ENCODE measurements around the gene PIGH. TPM values are rescaled to one million over a fixed set of nuclear protein-coding genes. Genes with fewer than 3 reads are reported as not detected.
A peak's percentile ranks its signal among the peaks of the same experiment; 100 is the strongest.

Gene PIGH
- total and polyA plus RNA-seq, 10 of the 15 experiments (the other 5 are each of a cell fraction or from before 2014, with no cell fraction given) = 15.5 to 46.6 (median 22.3) TPM

- in situ Hi-C loops (cut with MboI) (loop anchor here (10.0 kb wide), 1 partner anchor 116 kb away; the partner anchor contains the start of gene RDH12), intact Hi-C loops (cut with micrococcal nuclease; ENCODE audit: unreplicated experiment) (no loop called here)
- SMC1A ChIA-PET (ENCODE audit: uncharacterized antibody, unreplicated experiment) = interaction anchor here (1.2 to 12.1 kb wide), 5 partner anchors 8 to 114 kb away, joined by 3 to 206 read pairs (median 5); partner anchors contain the start of gene RDH12
- CTCF ChIA-PET = interaction anchor here (1.2 to 15.4 kb wide), 6 partner anchors 11 to 162 kb away, joined by 4 to 359 read pairs (median 4); partner anchors contain the start of genes PIGH and RDH12
- Histone ChIP-seq H3K9ac (ENCODE audit: control insufficient read depth, insufficient read depth, low read length) (no peak overlapping the region), H3K36me3 (ENCODE audit: control insufficient read depth in 2 of 2, insufficient read depth in 2 of 2, low read length in 1 of 2) (peaks cover 1 to 14% of the 10 kb centered on the region in 2 experiments), H3K4me3 (no peak overlapping the region), H3K4me1 (ENCODE audit: control insufficient read depth, insufficient read depth, low read length) (no peaks in the 10 kb centered on the region), H3K4me2 (ENCODE audit: control insufficient read depth, insufficient read depth) (no peak overlapping the region), H3K79me2 (ENCODE audit: control insufficient read depth, insufficient read depth, low read length) (no peaks in the 10 kb centered on the region), H2AFZ (ENCODE audit: control insufficient read depth, low read depth, low read length) (no peak overlapping the region), H3K27me3 (replicated peaks in 1 of 2; ENCODE audit: control insufficient read depth in 2 of 2, insufficient read depth in 2 of 2, low read length in 1 of 2) (no peaks in the 10 kb centered on the region), H4K20me1 (ENCODE audit: control insufficient read depth, insufficient read depth) (no peaks in the 10 kb centered on the region), H3K9me3 (replicated peaks; ENCODE audit: control insufficient read depth, insufficient read depth, low read length) (no peaks in the 10 kb centered on the region), H3K27ac (ENCODE audit: control insufficient read depth, insufficient read depth) (no peak overlapping the region)
- WGBS (ENCODE audit: insufficient coverage, insufficient replicate concordance, low lambda C conversion rate, missing lambda C conversion rate) = 69% methylated on average over 2 of the region's 2 CpGs
- DNase-seq (ENCODE audit: low read depth, low spot score) (no peak), FAIRE-seq (peak; percentile 7), ATAC-seq (no peak)
- POLR2A ChIA-PET = interaction anchor here (0.7 kb wide), 1 partner anchor 79 kb away, joined by 3 read pairs; no protein-coding TSS in a partner anchor
- RAD21 ChIA-PET (ENCODE audit: unreplicated experiment) = interaction anchor here (1.6 to 11.1 kb wide), 2 partner anchors 10 to 114 kb away, joined by 8 to 153 read pairs; partner anchors contain the start of genes PIGH and RDH12
- no TSS peak for BruUV-seq (replicated peaks)
- TF ChIP-seq RAD21 (IDR thresholded peaks at IDR 0.05; ENCODE audit: insufficient read depth, low read depth, low read length) (no peak), HDGF (IDR thresholded peaks at IDR 0.05) (no peak), JUNB (IDR thresholded peaks at IDR 0.05) (no peak), NKRF (conservative IDR thresholded peaks at IDR 0.05) (no peak), HDAC2 (IDR thresholded peaks at IDR 0.05) (no peak), CBX3 (IDR thresholded peaks at IDR 0.05; ENCODE audit: borderline replicate concordance, low read depth) (no peak), RELA (IDR thresholded peaks at IDR 0.05; ENCODE audit: borderline replicate concordance, partially characterized antibody) (no peak), EGR1 (IDR thresholded peaks at IDR 0.05; ENCODE audit: borderline replicate concordance in 1 of 2, low read depth in 2 of 2, low read length in 2 of 2) (no peak), POLR2AphosphoS2 (IDR thresholded peaks at IDR 0.05; ENCODE audit: low read depth, low read length) (no peak), ZNF274 (IDR thresholded peaks at IDR 0.05; ENCODE audit: insufficient read depth, insufficient read length) (no peak), PRDM15 (CRISPR knock-in tag; IDR thresholded peaks at IDR 0.05) (no peak), CHD2 (IDR thresholded peaks at IDR 0.05; ENCODE audit: borderline replicate concordance, low read depth, low read length) (no peak), PAX8 (IDR thresholded peaks at IDR 0.05) (no peak), TARDBP (IDR thresholded peaks at IDR 0.05; ENCODE audit: borderline replicate concordance) (no peak), LARP7 (IDR thresholded peaks at IDR 0.05) (no peak), CHD4 (IDR thresholded peaks at IDR 0.05) (no peak)
- TF ChIP-seq, protein P1, sequence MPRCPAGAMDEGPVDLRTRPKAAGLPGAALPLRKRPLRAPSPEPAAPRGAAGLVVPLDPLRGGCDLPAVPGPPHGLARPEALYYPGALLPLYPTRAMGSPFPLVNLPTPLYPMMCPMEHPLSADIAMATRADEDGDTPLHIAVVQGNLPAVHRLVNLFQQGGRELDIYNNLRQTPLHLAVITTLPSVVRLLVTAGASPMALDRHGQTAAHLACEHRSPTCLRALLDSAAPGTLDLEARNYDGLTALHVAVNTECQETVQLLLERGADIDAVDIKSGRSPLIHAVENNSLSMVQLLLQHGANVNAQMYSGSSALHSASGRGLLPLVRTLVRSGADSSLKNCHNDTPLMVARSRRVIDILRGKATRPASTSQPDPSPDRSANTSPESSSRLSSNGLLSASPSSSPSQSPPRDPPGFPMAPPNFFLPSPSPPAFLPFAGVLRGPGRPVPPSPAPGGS (IDR thresholded peaks at IDR 0.05; ENCODE audit: borderline replicate concordance, insufficient read depth, low read depth, low read length, poor library complexity, severe bottlenecking) = no peak
Measured at GRCh38 chr14:67589204-67589770, 10.8 kb downstream of the PIGH start.
